Measurements from ENCODE around the gene PTPRH. TPM values are rescaled to one million over a fixed set of nuclear protein-coding genes. Genes with fewer than 3 reads are reported as not detected.

Gene PTPRH
- total RNA-seq, 1 donor from 2014 or later: 0.64 TPM

- Histone ChIP-seq H3K27me3 (no peaks in the 10 kb centered on the region), H3K9me3 (no peaks in the 10 kb centered on the region), H3K4me1 (peaks cover 3 to 4% of the 10 kb centered on the region in 2 donors), H3K4me3 (no peak overlapping the region), H3K27ac (no peak overlapping the region), H3K36me3 (peaks cover 3 to 9% of the 10 kb centered on the region in 2 donors)
- no peak for DNase-seq (ENCODE audit: low spot score in 2 of 2)
- no peak for TF ChIP-seq CTCF (IDR thresholded peaks at IDR 0.05)
- intact Hi-C loops (cut with DNase I): loop anchor here (10.0 kb wide), 1 partner anchor 787 kb away; the partner anchor contains the start of gene LENG9
Observed at GRCh38 chr19:55251341-55252081, 42.2 kb upstream of the PTPRH start.

DNA sequence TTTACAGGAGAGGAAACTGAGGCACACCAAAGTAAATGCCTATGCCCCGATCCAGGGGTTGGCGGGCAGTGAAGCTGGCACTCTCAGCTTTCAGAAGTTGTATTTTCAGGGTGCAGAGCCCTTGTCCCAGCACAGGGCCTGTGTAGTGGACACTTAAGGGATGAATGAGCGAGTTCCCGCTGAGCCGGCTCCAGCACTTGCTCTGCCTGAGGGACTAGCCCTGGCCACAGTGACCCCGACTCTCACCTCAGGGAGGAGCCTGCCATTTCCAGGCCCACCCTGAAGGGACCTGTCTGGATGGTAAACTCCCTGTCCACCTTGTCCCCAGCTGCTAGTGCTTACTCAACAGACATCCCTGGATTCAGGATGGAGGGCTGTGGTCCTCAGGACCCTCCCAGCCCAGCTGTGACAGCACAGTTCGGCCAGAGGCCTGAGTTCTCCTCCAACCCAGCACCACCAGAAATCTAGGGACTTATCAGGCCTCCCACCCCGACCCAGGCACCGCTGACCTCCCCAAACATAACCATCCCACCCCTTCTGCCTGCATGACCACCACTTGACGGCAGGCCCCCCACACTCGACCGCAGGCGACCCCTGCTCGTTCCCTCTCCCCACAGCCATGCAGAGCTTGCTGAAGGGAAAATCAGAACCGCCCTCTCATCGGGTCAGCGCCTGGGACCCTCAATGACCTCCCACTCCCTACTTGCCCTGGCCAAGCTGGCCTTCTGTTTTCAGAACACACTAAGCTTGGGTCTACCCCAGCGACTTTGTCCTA lies 41.1 kb upstream of the PTPRH start:
- Histone ChIP-seq H3K27me3 (no peaks in the 10 kb centered on the region), H3K9me3 (no peaks in the 10 kb centered on the region), H3K4me3 (no peak overlapping the region), H3K36me3 (peaks cover 13 to 19% of the 10 kb centered on the region in 2 donors), H3K27ac (no peak overlapping the region), H3K4me1 (peaks cover 0 to 2% of the 10 kb centered on the region in 2 donors)
- no peak for DNase-seq (ENCODE audit: low spot score in 2 of 2)
- intact Hi-C loops (cut with DNase I): loop anchor here (10.0 kb wide), 1 partner anchor 786 kb away; the partner anchor contains the start of gene LENG9
- TF ChIP-seq CTCF (IDR thresholded peaks at IDR 0.05): no peak

- H3K4me1 ChIP-seq: no peaks in the 10 kb centered on the region
- no peak for TF ChIP-seq CTCF (IDR thresholded peaks at IDR 0.05)
- no peaks in the 10 kb centered on the region for H3K27me3 ChIP-seq
- no peak overlapping the region for H3K27ac ChIP-seq
- no peak overlapping the region for H3K4me3 ChIP-seq
- H3K9me3 ChIP-seq: no peaks in the 10 kb centered on the region
- intact Hi-C loops (cut with DNase I): loop anchor here (10.0 kb wide), 1 partner anchor 785 kb away; the partner anchor contains the start of gene LENG9
- no peak for DNase-seq (ENCODE audit: low spot score in 2 of 2)
- H3K36me3 ChIP-seq: peaks cover 19 to 25% of the 10 kb centered on the region in 2 donors
Observed at GRCh38 chr19:55249841-55250240, 40.5 kb upstream of the PTPRH start.

- Histone ChIP-seq H3K9me3 (no peaks in the 10 kb centered on the region), H3K4me3 (no peak overlapping the region), H3K4me1 (no peaks in the 10 kb centered on the region), H3K27me3 (no peaks in the 10 kb centered on the region), H3K36me3 (peaks cover 31 to 36% of the 10 kb centered on the region in 2 donors), H3K27ac (no peak overlapping the region)
- intact Hi-C loops (cut with DNase I): no loop called here
- DNase-seq (ENCODE audit: low spot score in 2 of 2): no peak
- TF ChIP-seq CTCF (IDR thresholded peaks at IDR 0.05): no peak
Observed at GRCh38 chr19:55248704-55249103, 39.4 kb upstream of the PTPRH start.

GRCh38 chr19:55248166-55248675 lies 38.9 kb upstream of the PTPRH start:
- peaks cover 34 to 41% of the 10 kb centered on the region in 2 donors for H3K36me3 ChIP-seq
- no peak overlapping the region for H3K4me3 ChIP-seq
- no peaks in the 10 kb centered on the region for H3K27me3 ChIP-seq
- H3K4me1 ChIP-seq: no peaks in the 10 kb centered on the region
- intact Hi-C loops (cut with DNase I): no loop called here
- DNase-seq (ENCODE audit: low spot score in 2 of 2): no peak
- no peak for TF ChIP-seq CTCF (IDR thresholded peaks at IDR 0.05)
- no peaks in the 10 kb centered on the region for H3K9me3 ChIP-seq
- H3K27ac ChIP-seq: no peak overlapping the region
